ENCODE results near the gene NTN4.

- TF ChIP-seq TAF1 (IDR thresholded peaks at IDR 0.05; ENCODE audit: borderline replicate concordance, low read depth, low read length) (no peak), POLR2AphosphoS5 (IDR thresholded peaks at IDR 0.05; ENCODE audit: low read depth, low read length) (no peak), POLR2A (IDR thresholded peaks at IDR 0.05; ENCODE audit: low read depth, low read length) (no peak)
Measured at GRCh38 chr12:95614390-95614982, 176.1 kb downstream of the NTN4 start.

All from GM12892 (cell line).